Esophagus squamous epithelium (tissue), 4 donors: Measurements from ENCODE around the gene SIGLECL1.

Experiments used
- CTCF ChIP-seq, 6 experiments: fragments of 450-650 bp in 4 of 6; fragments of 200-600 bp in 2 of 6; sonication (generic) in 2 of 6; IDR thresholded peaks; one replicate each; pipeline ENCODE4 v1.5.1; 2016 to 2019; ENCODE audit warnings: antibody characterized with exemption in 6 of 6, mild to moderate bottlenecking in 4 of 6, moderate library complexity in 4 of 6
- POLR2A ChIP-seq, 4 donors: fragments of 450-650 bp; IDR thresholded peaks; one replicate each; pipeline ENCODE4 v1.6.1; 2017; ENCODE audit warnings: antibody characterized with exemption in 4 of 4, mild to moderate bottlenecking in 4 of 4, moderate library complexity in 3 of 4

GRCh38 chr19:51285682-51286081 is 34.8 kb downstream of the SIGLECL1 start:
- TF ChIP-seq POLR2A (IDR thresholded peaks at IDR 0.05), result no peak
- TF ChIP-seq CTCF (IDR thresholded peaks at IDR 0.05), result no peak
